ENCODE data around the gene KCNC1.

The KCNC1 gene

GRCh38 chr11:17772704-17773600 lies 38.4 kb downstream of the KCNC1 start:
- no peak for DNase-seq (ENCODE audit: low read depth, low spot score)

GRCh38 chr11:17773674-17774073 lies 39.1 kb downstream of the KCNC1 start:
- DNase-seq (ENCODE audit: low read depth, low spot score), result no peak

GRCh38 chr11:17774232-17775034 lies 39.9 kb downstream of the KCNC1 start:
- DNase-seq (ENCODE audit: low read depth, low spot score), result no peak

- no peak for DNase-seq (ENCODE audit: low read depth, low spot score)
Observed at GRCh38 chr11:17775035-17775348, 40.4 kb downstream of the KCNC1 start.

- no peak for DNase-seq (ENCODE audit: low read depth, low spot score)
Observed at GRCh38 chr11:17775507-17776211, 41.1 kb downstream of the KCNC1 start.

- no peak for DNase-seq (ENCODE audit: low read depth, low spot score)
Observed at GRCh38 chr11:17776212-17776875, 41.8 kb downstream of the KCNC1 start.

- DNase-seq (ENCODE audit: low read depth, low spot score), result no peak
Observed at GRCh38 chr11:17777086-17777737, 42.6 kb downstream of the KCNC1 start.

GRCh38 chr11:17777738-17778091 lies 43.1 kb downstream of the KCNC1 start:
- DNase-seq (ENCODE audit: low read depth, low spot score), result no peak

GRCh38 chr11:17778352-17778751 lies 43.8 kb downstream of the KCNC1 start:
- no peak for DNase-seq (ENCODE audit: low read depth, low spot score)

- DNase-seq (ENCODE audit: low read depth, low spot score), result no peak
Observed at GRCh38 chr11:17778956-17779860, 44.6 kb downstream of the KCNC1 start.

GRCh38 chr11:17779861-17780594 lies 45.4 kb downstream of the KCNC1 start:
- no peak for DNase-seq (ENCODE audit: low read depth, low spot score)

- DNase-seq (ENCODE audit: low read depth, low spot score), result no peak
Observed at GRCh38 chr11:17780668-17781067, 46.1 kb downstream of the KCNC1 start.

- DNase-seq (ENCODE audit: low read depth, low spot score), result no peak
Observed at GRCh38 chr11:17781221-17781620, 46.6 kb downstream of the KCNC1 start.

- DNase-seq (ENCODE audit: low read depth, low spot score), result no peak
Observed at GRCh38 chr11:17781626-17782025, 47.0 kb downstream of the KCNC1 start.

GRCh38 chr11:17782145-17782544 lies 47.6 kb downstream of the KCNC1 start:
- no peak for DNase-seq (ENCODE audit: low read depth, low spot score)

- no peak for DNase-seq (ENCODE audit: low read depth, low spot score)
Observed at GRCh38 chr11:17782603-17783337, 48.2 kb downstream of the KCNC1 start.

GRCh38 chr11:17783878-17784277 lies 49.3 kb downstream of the KCNC1 start:
- DNase-seq (ENCODE audit: low read depth, low spot score), result no peak

GRCh38 chr11:17786824-17787525 lies 52.4 kb downstream of the KCNC1 start:
- peak; percentile 59 for DNase-seq (ENCODE audit: low read depth, low spot score)

All from astrocyte of the hippocampus (primary cell).